ENCODE results near the gene SMARCD2. TPM values are rescaled to one million over a fixed set of nuclear protein-coding genes. Genes with fewer than 3 reads are reported as not detected.
"Not testable (repeated sequence)": the region's sequence is repeated elsewhere in the genome, so short reads cannot be mapped to it uniquely, and the experiment has no call there.

Gene SMARCD2
- total RNA-seq (87.0 and 94.5 TPM in 2 replicates), polyA plus RNA-seq (51.1 and 57.9 TPM in 2 replicates), polyA minus RNA-seq (ENCODE audit: low replicate concordance) (134 and 196 TPM in 2 replicates)
- polyA plus RNA-seq (2012) = 50.7 and 62.1 TPM in 2 replicates

DNA sequence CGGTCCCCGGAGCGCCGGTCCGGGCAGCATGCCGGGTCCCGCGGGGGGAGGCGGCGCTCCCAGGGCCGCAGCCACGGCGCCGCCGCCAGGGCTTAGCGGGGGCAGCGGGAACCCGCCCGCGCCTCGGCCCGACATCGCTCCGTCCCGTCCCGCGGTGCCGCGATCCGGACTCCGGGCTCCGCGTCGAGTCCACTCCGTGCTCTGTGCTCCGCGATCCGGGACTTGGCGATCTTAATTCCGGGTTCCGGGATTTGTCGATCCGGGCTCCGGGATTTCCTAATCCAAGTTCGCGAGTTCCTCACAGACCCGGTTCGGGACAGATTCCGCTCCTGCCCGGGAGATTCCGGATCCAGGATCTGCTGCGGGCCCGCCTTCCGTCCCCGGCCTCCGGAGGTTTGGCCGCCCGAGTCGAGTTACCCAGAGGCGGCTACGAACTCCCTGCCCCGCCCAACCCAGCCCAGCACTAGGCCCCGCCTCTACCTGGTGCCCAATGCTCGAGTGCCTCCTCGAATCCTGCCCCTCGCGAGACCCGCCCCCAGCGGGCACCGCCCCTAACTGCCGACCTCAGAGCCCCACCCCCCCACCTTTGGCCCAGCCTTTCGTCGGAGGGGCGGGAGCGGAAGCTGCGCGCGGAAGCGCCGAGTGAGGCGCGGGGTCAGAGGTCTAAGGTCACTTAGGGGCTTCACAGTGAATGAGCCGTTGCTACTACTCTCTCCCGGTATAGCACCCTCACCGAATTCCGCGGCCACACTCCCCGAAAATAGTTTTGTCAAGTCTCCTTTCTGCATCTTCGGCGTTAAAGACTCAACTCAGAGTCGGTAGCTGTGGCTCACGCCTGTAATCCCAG lies at the start of gene SMARCD2:
SMARCD2 (minus strand) TSS at position 146 of the 847 bp plus-strand sequence; CDS start at position 135, 11 bp downstream.
- H3K4me1 ChIP-seq (ENCODE audit: control insufficient read depth, extremely low read depth, insufficient read depth, low read length) = peaks cover 20% of the 10 kb centered on the region
- H3K4me2 ChIP-seq (ENCODE audit: extremely low read depth, insufficient read depth, low read length) = peak within 1 kb of the TSS; percentile 96
- H3K4me3 ChIP-seq (replicated peaks in 1 of 4; ENCODE audit: control extremely low read depth in 1 of 4, insufficient read depth in 1 of 4, low read depth in 3 of 4, low read length in 4 of 4) = peak within 1 kb of the TSS; percentile 53 to 83 (median 76)
- H3K79me2 ChIP-seq (ENCODE audit: control insufficient read depth, insufficient read depth, low read length) = peaks cover 39% of the 10 kb centered on the region
- H4K20me1 ChIP-seq (ENCODE audit: control insufficient read depth, extremely low read depth, insufficient read depth, low read length) = no peaks in the 10 kb centered on the region
- H3K9ac ChIP-seq (ENCODE audit: insufficient read depth, low read length) = peak within 1 kb of the TSS; percentile 67
- no peaks in the 10 kb centered on the region for H3K36me3 ChIP-seq (ENCODE audit: control insufficient read depth, insufficient read depth, low read length)
- H3K27me3 ChIP-seq (ENCODE audit: control insufficient read depth, insufficient read depth, low read length) = no peaks in the 10 kb centered on the region
- DNase-seq (ENCODE audit: low read depth in 2 of 2) = peak; percentile 100
- no peaks in the 10 kb centered on the region for H3K9me3 ChIP-seq (ENCODE audit: control insufficient read depth, insufficient read depth, low read depth, low read length)
- peak within 1 kb of the TSS; percentile 11 for H2AFZ ChIP-seq (ENCODE audit: low read length)
- H3K27ac ChIP-seq (ENCODE audit: insufficient read depth, low read length) = peak within 1 kb of the TSS; percentile 80
- TF ChIP-seq, protein P1, sequence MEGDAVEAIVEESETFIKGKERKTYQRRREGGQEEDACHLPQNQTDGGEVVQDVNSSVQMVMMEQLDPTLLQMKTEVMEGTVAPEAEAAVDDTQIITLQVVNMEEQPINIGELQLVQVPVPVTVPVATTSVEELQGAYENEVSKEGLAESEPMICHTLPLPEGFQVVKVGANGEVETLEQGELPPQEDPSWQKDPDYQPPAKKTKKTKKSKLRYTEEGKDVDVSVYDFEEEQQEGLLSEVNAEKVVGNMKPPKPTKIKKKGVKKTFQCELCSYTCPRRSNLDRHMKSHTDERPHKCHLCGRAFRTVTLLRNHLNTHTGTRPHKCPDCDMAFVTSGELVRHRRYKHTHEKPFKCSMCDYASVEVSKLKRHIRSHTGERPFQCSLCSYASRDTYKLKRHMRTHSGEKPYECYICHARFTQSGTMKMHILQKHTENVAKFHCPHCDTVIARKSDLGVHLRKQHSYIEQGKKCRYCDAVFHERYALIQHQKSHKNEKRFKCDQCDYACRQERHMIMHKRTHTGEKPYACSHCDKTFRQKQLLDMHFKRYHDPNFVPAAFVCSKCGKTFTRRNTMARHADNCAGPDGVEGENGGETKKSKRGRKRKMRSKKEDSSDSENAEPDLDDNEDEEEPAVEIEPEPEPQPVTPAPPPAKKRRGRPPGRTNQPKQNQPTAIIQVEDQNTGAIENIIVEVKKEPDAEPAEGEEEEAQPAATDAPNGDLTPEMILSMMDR (conservative IDR thresholded peaks at IDR 0.05 in 1 of 2, IDR thresholded peaks at IDR 0.05 in 1 of 2; ENCODE audit: low read depth in 1 of 2, low read length in 2 of 2) = no peak
- no peak for TF ChIP-seq EZH2 (IDR thresholded peaks at IDR 0.05; ENCODE audit: low read length, missing control alignments)

DNA sequence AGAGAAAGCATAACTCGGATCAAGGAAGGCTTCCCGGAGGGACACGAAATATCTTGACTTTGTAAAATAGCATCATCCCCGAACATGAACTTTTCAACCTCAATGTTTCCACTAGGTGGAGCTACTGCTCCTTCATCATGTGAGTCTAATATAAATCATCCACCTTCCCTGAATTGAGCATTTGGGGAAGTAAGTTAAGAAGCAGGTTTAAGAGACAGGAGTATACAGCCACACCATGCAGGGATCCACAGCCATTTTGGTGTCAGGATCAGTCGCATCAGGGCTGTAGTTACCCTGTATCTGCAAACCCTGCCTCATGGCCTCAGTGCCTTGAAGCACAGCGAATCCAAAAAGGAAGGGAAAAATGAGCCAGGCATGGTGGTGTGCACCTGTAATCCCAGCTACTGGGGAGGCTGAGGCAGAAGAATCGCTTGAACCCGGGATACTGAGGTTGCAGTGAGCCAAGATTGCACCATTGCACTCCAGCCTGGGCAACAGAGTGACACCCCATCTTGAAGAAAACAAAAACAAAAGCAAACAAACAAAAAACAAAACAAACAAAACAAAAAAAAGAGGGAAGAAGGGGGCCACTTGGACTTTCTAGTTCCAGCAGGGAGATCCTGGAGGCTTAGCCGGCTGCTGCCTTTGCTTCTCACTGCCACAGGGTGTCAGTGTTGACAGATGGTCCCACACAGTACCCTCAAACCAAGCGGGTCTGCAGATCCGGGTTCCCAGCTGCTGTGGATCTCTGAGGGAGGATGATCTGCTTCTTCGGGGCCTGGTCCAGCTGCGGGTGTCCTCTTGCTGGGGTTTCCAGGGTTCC lies 46.8 kb upstream of the SMARCD2 start:
- DNase-seq (ENCODE audit: low read depth in 2 of 2) = peak; percentile 11 to 27
- not testable (repeated sequence) for H2AFZ ChIP-seq (ENCODE audit: low read length)

DNA sequence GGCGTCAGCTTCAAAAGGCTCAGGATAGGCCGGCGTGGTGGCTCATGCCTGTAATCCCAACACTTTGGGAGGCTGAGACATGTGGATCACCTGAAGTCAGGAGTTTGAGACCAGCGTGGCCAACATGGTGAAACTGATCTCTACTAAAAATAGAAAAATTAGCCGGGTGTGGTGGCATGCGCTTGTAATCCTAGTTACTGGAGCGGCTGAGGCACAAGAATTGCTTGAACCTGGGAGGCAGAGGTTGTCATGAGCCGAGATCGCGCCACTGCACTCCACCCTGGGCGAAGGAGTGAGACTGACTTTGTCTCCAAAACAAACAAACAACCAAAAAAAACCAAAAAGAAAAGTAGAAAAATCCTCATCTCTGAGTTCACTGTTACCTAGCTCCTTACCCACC lies 42.6 kb upstream of the SMARCD2 start:
- H3K4me1 ChIP-seq (ENCODE audit: control insufficient read depth, extremely low read depth, insufficient read depth, low read length); H3K27ac ChIP-seq (ENCODE audit: insufficient read depth, low read length); H3K9ac ChIP-seq (ENCODE audit: insufficient read depth, low read length); H2AFZ ChIP-seq (ENCODE audit: low read length); H3K79me2 ChIP-seq (ENCODE audit: control insufficient read depth, insufficient read depth, low read length); H3K36me3 ChIP-seq (ENCODE audit: control insufficient read depth, insufficient read depth, low read length); H3K9me3 ChIP-seq (ENCODE audit: control insufficient read depth, insufficient read depth, low read depth, low read length); H3K4me2 ChIP-seq (ENCODE audit: extremely low read depth, insufficient read depth, low read length); H3K27me3 ChIP-seq (ENCODE audit: control insufficient read depth, insufficient read depth, low read length); H3K4me3 ChIP-seq (replicated peaks in 1 of 4; ENCODE audit: control extremely low read depth in 1 of 4, insufficient read depth in 1 of 4, low read depth in 3 of 4, low read length in 4 of 4); H4K20me1 ChIP-seq (ENCODE audit: control insufficient read depth, extremely low read depth, insufficient read depth, low read length); DNase-seq (ENCODE audit: low read depth in 2 of 2): not testable (repeated sequence)

More for the DNA sequence above, 46.8 kb upstream of the SMARCD2 start:
- TF ChIP-seq, protein P1 (conservative IDR thresholded peaks at IDR 0.05 in 1 of 2, IDR thresholded peaks at IDR 0.05 in 1 of 2; ENCODE audit: low read depth in 1 of 2, low read length in 2 of 2) = peak; percentile 42 to 54
- H3K27me3 ChIP-seq (ENCODE audit: control insufficient read depth, insufficient read depth, low read length); H3K9ac ChIP-seq (ENCODE audit: insufficient read depth, low read length); H3K79me2 ChIP-seq (ENCODE audit: control insufficient read depth, insufficient read depth, low read length); H3K4me3 ChIP-seq (replicated peaks in 1 of 4; ENCODE audit: control extremely low read depth in 1 of 4, insufficient read depth in 1 of 4, low read depth in 3 of 4, low read length in 4 of 4); H3K4me1 ChIP-seq (ENCODE audit: control insufficient read depth, extremely low read depth, insufficient read depth, low read length); H4K20me1 ChIP-seq (ENCODE audit: control insufficient read depth, extremely low read depth, insufficient read depth, low read length); H3K27ac ChIP-seq (ENCODE audit: insufficient read depth, low read length); H3K4me2 ChIP-seq (ENCODE audit: extremely low read depth, insufficient read depth, low read length); H3K36me3 ChIP-seq (ENCODE audit: control insufficient read depth, insufficient read depth, low read length); H3K9me3 ChIP-seq (ENCODE audit: control insufficient read depth, insufficient read depth, low read depth, low read length): not testable (repeated sequence)

DNA sequence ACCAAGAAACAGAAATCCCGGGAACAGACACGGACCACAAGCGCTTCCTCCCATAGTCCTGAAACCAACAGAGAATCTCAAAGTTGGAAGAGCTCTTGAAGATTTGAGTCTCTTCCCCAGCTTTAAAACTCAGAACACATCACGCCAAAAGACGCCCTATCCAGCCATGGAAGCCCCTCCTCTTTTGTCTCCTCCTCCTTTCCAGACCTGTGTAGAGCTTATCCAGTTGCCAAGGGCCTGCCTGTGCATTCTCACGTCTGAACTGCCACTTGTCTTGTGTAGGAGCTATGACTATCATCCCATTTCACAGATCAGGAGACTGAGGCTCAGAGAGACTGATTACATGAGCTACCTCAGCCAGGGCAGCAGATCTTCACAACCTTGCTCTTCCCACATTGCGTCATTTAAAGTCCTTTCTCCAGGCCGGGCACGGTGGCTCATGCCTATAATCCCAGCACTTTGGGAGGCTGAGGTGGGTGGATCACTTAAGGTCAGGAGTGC lies 40.2 kb upstream of the SMARCD2 start:
- H3K9me3 ChIP-seq (ENCODE audit: control insufficient read depth, insufficient read depth, low read depth, low read length); H3K9ac ChIP-seq (ENCODE audit: insufficient read depth, low read length); H3K27me3 ChIP-seq (ENCODE audit: control insufficient read depth, insufficient read depth, low read length); H3K36me3 ChIP-seq (ENCODE audit: control insufficient read depth, insufficient read depth, low read length); H3K27ac ChIP-seq (ENCODE audit: insufficient read depth, low read length); H3K4me1 ChIP-seq (ENCODE audit: control insufficient read depth, extremely low read depth, insufficient read depth, low read length); H2AFZ ChIP-seq (ENCODE audit: low read length); H3K79me2 ChIP-seq (ENCODE audit: control insufficient read depth, insufficient read depth, low read length); H3K4me3 ChIP-seq (replicated peaks in 1 of 4; ENCODE audit: control extremely low read depth in 1 of 4, insufficient read depth in 1 of 4, low read depth in 3 of 4, low read length in 4 of 4); H3K4me2 ChIP-seq (ENCODE audit: extremely low read depth, insufficient read depth, low read length); DNase-seq (ENCODE audit: low read depth in 2 of 2); H4K20me1 ChIP-seq (ENCODE audit: control insufficient read depth, extremely low read depth, insufficient read depth, low read length): not testable (repeated sequence)
